Body of pancreas (tissue), 4 donors: ENCODE data around the gene TRAPPC2L.

Experiments
- CTCF ChIP-seq, 7 experiments: fragments of 450-650 bp in 4 of 7; fragments of 200-600 bp in 3 of 7; sonication (generic) in 3 of 7; IDR thresholded peaks; one replicate each; pipeline ENCODE4 v1.5.1; 2016 to 2019; ENCODE audit warnings: antibody characterized with exemption in 7 of 7
- POLR2A ChIP-seq, 3 donors: fragments of 450-650 bp; IDR thresholded peaks; one replicate each; pipeline ENCODE4 v1.6.1; 2016; ENCODE audit warnings: antibody characterized with exemption in 3 of 3, mild to moderate bottlenecking in 2 of 3

GRCh38 chr16:88811769-88812512 lies 45.0 kb upstream of the TRAPPC2L start, which contains the start of gene APRT:
- peak in 3 of 7 experiments; percentile 15 to 36 (median 31) for TF ChIP-seq CTCF (IDR thresholded peaks at IDR 0.05)
- TF ChIP-seq POLR2A (IDR thresholded peaks at IDR 0.05) = peak; percentile 72 to 78 (median 76)
